ENCODE measurements around the gene AKT3. TPM values are rescaled to one million over a fixed set of nuclear protein-coding genes. Genes with fewer than 3 reads are reported as not detected.

The AKT3 gene
- total RNA-seq, 1 donor: 13.7 TPM

DNA sequence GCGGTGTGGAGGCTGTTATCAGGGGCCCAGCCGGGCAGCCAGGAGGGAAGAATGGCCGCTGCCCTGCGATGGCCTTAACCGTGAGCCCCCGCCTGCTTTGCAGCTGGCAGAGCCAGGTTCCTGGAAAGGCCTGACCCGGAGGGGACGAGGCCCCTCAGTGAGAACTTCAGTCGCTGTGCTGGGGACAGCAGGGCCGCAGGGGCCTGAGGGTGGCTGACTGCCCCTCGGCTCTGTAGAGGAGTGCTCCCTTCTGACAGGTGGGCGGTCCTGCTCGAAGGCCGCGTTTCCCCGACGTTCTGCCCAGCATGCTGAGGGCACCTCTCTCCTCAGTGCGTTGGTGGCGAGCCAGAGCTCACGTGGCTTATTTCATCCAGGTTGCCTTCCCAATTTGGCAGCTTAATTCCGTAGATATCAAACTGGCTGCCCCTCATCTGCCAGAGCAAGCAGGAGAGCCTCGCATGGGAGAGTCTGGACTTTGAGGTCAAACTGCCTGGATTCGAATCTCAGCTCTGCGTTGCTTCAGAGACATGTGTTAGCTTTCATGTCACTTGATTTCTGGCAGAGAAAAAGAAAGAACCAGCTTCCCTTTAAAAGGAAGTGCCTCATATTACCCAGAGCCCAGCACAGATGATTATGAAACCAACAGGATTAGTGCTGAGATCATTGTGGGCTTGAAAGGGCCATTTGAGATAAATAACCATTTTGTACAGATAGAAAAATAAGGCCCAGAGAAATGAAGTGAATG lies 354.4 kb downstream of the AKT3 start:
- peak in 2 of 3 donors; percentile 69 to 91 for DNase-seq (ENCODE audit: low read depth in 2 of 3, low spot score in 2 of 3)

DNA sequence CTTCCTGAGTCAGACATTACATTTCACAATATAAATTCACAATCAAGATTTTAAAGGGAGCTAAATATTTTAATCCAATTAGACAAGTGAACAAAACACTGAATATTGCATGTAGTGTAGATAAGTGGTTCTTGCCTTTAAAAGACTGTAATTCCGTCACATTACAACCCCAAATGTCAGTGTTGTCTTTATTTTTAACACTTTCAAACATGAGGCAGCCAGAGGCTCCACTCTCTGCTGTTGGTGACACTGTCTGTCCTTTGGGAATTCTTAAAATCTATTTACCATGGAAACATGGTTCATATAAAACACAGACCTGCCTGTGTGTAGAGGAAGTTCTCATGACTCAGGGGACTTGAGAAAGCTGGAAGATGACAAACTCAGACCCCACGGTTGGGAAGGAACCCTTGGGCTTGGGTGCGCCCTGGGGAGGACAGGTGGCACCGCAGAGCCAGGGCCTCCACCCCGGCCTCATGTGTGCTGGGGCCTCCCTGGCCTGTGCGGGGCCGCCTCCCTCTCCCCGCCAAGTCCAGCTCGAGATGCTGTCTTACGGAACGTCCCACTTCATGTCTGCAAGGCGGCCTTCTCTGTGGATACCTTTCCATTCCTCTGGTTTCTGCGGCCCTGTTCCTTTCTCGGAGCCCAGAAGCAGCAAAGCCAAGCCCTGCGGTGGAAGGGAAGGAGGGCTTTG lies 355.2 kb downstream of the AKT3 start:
- DNase-seq (ENCODE audit: low read depth in 2 of 3, low spot score in 2 of 3): no peak

DNA sequence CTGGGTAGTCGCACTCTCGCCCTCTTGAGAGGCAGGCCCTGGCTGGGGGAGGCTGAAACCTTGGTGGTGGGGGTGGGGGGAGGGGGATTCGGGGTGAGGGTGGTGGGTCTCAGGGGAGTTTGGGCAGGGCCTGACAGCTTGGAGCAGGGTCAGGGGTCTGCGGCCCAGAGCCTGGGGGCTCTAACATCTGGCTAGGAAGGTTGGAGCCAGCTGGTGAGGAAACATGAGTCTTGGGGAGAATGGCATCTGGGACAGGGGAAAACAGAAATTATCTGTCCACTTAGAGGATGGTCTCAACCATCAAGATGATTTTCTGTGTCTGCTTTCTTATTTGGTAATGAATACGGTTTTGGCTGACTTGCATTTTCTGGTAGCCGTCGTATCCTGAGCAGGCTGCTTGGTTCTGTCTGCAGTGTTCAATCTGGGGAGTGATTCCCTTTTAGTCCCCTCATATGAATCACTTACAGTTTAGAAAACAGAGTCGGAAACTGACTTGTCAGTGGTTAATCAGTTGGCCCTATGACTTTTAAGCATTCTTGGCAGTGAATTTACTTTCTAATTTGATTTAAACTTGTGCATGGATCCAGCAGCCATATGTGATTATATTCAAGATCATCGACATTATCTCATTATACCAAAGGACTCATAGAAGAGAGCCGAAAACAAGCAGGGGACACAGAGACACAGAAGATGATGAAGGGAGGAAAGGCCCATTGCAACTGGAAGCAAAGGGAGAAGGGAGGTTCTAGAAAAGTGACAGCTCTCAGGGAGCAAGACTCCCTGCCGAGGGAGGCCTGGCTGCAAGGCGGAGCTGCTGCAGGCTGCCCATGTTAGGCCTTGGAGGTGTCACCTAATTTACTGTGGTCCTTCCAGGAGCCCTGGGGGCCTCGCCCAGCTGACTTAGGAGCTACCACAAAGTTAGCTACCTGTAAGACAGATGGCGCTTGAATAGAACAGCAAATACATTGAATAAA lies 356.6 kb downstream of the AKT3 start:
- no peak for DNase-seq (ENCODE audit: low read depth in 2 of 3, low spot score in 2 of 3)

DNA sequence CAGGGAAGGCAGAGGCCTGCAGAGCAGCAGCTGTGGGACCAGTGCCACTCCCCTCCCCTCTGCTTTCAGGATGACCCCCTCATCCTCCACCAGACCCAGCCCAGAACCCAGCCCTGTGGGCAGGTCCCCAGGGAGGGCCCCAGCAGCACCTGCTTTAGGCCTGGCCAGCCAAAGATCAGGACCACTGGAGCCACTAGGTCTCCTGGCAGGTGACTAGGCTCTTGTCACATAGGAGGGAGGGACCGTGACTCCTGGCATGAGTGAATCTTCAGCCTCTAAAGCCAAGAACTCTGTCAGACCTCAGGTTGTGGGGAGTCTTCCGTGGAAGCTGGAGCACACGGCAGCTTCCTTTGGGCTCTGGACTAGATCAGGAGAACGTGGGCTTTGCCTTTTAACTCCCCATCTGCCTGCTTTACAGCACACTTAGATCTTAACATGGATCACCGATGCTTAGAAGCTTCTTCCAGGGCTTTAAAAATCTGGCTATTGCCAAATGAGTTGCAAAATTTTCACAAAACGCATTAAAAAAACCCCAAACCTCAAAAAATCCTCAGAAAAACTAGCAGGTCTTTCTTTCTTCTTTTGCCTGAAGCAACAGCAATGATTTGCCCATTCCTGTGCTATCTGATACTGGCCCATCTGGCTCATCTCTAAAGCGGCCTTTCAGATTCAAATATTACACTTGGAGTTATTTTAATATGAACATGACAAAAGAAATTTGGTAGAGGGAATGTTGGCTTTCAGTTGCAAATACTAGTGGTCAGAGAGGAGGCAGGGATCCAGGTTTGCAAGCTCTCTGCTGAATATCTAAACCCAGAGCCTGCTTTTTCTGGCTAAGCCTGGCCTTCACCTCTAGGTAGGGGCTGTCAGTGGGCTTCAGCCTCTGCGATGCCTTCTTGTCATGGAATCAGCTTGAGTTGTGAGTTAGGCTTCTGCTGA lies 359.0 kb downstream of the AKT3 start:
- DNase-seq (ENCODE audit: low read depth in 2 of 3, low spot score in 2 of 3): no peak

- DNase-seq (ENCODE audit: low read depth in 2 of 3, low spot score in 2 of 3): no peak
Measured at GRCh38 chr1:243489681-243490546, 360.1 kb downstream of the AKT3 start.

- DNase-seq (ENCODE audit: low read depth in 2 of 3, low spot score in 2 of 3): no peak
Measured at GRCh38 chr1:243489158-243489527, 360.9 kb downstream of the AKT3 start.

- DNase-seq (ENCODE audit: low read depth in 2 of 3, low spot score in 2 of 3): no peak
Measured at GRCh38 chr1:243488459-243489157, 361.4 kb downstream of the AKT3 start.

GRCh38 chr1:243487649-243488227 lies 362.3 kb downstream of the AKT3 start:
- no peak for DNase-seq (ENCODE audit: low read depth in 2 of 3, low spot score in 2 of 3)

GRCh38 chr1:243487036-243487648 lies 362.9 kb downstream of the AKT3 start:
- DNase-seq (ENCODE audit: low read depth in 2 of 3, low spot score in 2 of 3): no peak

DNA sequence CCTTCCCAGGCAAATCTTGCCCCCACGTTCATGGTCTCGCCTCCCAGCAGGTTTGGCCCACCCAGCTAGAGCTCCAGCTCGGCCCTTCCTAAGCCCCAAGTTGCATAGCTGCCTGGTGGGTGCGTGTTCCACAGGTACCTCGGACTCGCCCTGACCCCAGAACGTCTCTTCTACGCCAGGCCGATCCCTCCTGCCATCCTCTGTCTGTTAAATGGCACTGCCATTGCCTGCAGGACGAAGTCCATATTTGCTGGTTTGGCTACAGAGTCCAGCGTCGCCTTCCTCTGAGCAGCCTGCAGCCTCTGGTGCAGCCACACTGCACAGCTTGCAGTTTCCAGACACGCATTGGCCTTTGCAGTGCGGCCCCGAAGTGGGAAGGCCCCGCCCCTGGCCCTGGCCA lies 366.1 kb downstream of the AKT3 start:
- no peak for DNase-seq (ENCODE audit: low read depth in 2 of 3, low spot score in 2 of 3)

GRCh38 chr1:243483071-243483771 lies 366.8 kb downstream of the AKT3 start:
- peak in 1 of 3 donors; percentile 18 for DNase-seq (ENCODE audit: low read depth in 2 of 3, low spot score in 2 of 3)

GRCh38 chr1:243482141-243483022 lies 367.7 kb downstream of the AKT3 start:
- no peak for DNase-seq (ENCODE audit: low read depth in 2 of 3, low spot score in 2 of 3)

- no peak for DNase-seq (ENCODE audit: low read depth in 2 of 3, low spot score in 2 of 3)
Measured at GRCh38 chr1:243481101-243481500, 368.9 kb downstream of the AKT3 start.

GRCh38 chr1:243477731-243478290 lies 372.2 kb downstream of the AKT3 start:
- DNase-seq (ENCODE audit: low read depth in 2 of 3, low spot score in 2 of 3): no peak

- DNase-seq (ENCODE audit: low read depth in 2 of 3, low spot score in 2 of 3): no peak
Measured at GRCh38 chr1:243475966-243476365, 374.1 kb downstream of the AKT3 start.

DNA sequence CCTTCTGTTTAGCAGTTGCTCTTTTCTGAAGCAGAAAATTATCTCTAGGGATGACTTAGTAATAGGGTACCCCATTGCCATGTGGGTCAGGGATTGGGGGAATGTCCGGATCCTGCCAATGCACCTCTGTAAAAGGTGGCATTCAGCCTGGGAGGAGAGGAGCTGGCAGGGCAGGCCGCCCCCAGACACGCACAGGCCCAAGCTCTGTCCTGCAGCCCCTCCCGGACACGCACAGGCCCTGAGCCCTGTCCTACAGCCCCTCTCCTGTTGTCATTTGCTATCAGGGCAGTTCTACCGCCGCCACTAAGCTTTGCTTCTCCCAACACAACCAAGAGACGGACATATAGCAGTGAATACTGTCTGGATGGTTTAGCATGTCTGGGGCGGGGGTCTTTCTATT lies 375.1 kb downstream of the AKT3 start:
- DNase-seq (ENCODE audit: low read depth in 2 of 3, low spot score in 2 of 3): no peak

Data from hematopoietic multipotent progenitor cell (in vitro differentiated cells).